Endothelial cell of umbilical vein (primary cell): ENCODE results near the gene PRIM1. TPM values are rescaled to one million over a fixed set of nuclear protein-coding genes. Genes with fewer than 3 reads are reported as not detected.

Source experiments
- BruUV-seq: library from RNA; stranded (reverse); fragments of 400-500 nt; replicated peaks from 2 replicates; lab custom pipeline; 2021; lab: Mats Ljungman, UMichigan
- CTCF ChIA-PET: fragments of 300-600, 350-600 bp; sonication (Branson Sonifier 250); formaldehyde crosslinking; loops from one replicate; lab custom pipeline; 2021; ENCODE audit warnings: antibody characterized with exemption, inconsistent platforms; lab: Charles Lee
- POLR2A ChIA-PET: fragments of 300-600, 350-600 bp; sonication (Branson Sonifier 250); formaldehyde crosslinking; loops from one replicate; lab custom pipeline; 2021; ENCODE audit warnings: antibody characterized with exemption, inconsistent platforms; lab: Charles Lee
- DNase-seq: peaks from one replicate; pipeline ENCODE4 v3.0.0-alpha.2; 2011; ENCODE audit warnings: low read depth, low spot score
- FAIRE-seq: peaks from 2 replicates; lab custom pipeline; 2011; peaks lifted over from hg19 to GRCh38; lab: Jason Lieb, UNC
- H2AFZ ChIP-seq: 2 replicates; pipeline ENCODE4 v1.6.0; 2012; ENCODE audit warnings: low read depth, low read length, control low read depth, inconsistent platforms
- H3K27ac ChIP-seq: 2 replicates; pipeline ENCODE4 v1.5.1; 2011; ENCODE audit warnings: low read depth, mild to moderate bottlenecking, control low read depth, low read length, moderate library complexity; ENCODE audit not compliant: insufficient read depth
- H3K27me3 ChIP-seq, 2 experiments: 2 replicates each; pipeline versions ENCODE4 v1.6.0 to v1.6.1; 2011; ENCODE audit warnings: low read length in 2 of 2, mixed read lengths in 1 of 2; ENCODE audit not compliant: control insufficient read depth in 2 of 2, insufficient read depth in 2 of 2
- H3K36me3 ChIP-seq, 2 experiments: 2 replicates in 1 of 2; 3 replicates in 1 of 2; pipeline ENCODE4 v1.5.1; 2011; ENCODE audit warnings: low read length in 2 of 2, mild to moderate bottlenecking in 1 of 2, moderate library complexity in 1 of 2; ENCODE audit not compliant: control insufficient read depth in 2 of 2, insufficient read depth in 2 of 2; ENCODE audit errors: extremely low read depth in 1 of 2
- H3K4me1 ChIP-seq: 3 replicates; pipeline ENCODE4 v1.5.1; 2011; ENCODE audit warnings: mild to moderate bottlenecking, low read length; ENCODE audit not compliant: control insufficient read depth, insufficient read depth; ENCODE audit errors: extremely low read depth
- H3K4me2 ChIP-seq: 2 replicates; pipeline ENCODE4 v1.6.1; 2011; ENCODE audit warnings: low read length, control low read depth, mixed read lengths; ENCODE audit not compliant: insufficient read depth
- H3K4me3 ChIP-seq, 3 experiments: fragments of 200-600 bp in 1 of 3; sonication (generic), shearing (Covaris generic) in 1 of 3; replicated peaks in 1 of 3; 2 replicates each; pipeline ENCODE4 v1.5.1; 2011 to 2016; ENCODE audit warnings: control low read depth in 3 of 3, low read length in 3 of 3, mild to moderate bottlenecking in 2 of 3, inconsistent platforms in 1 of 3, low read depth in 1 of 3, moderate library complexity in 1 of 3; ENCODE audit not compliant: insufficient read depth in 1 of 3
- H3K79me2 ChIP-seq: 2 replicates; pipeline ENCODE4 v1.6.0; 2012; ENCODE audit warnings: low read length, inconsistent platforms; ENCODE audit not compliant: control insufficient read depth, insufficient read depth
- H3K9ac ChIP-seq: replicated peaks from 2 replicates; pipeline ENCODE3; 2011; ENCODE audit warnings: low read length, control low read depth; ENCODE audit not compliant: insufficient read depth; ENCODE audit errors: extremely low read depth
- H3K9me1 ChIP-seq: replicated peaks from 3 replicates; pipeline ENCODE4 v1.6.0; 2011; ENCODE audit warnings: mild to moderate bottlenecking, low read length; ENCODE audit not compliant: control insufficient read depth, insufficient read depth; ENCODE audit errors: extremely low read depth
- H3K9me3 ChIP-seq: replicated peaks from 2 replicates; pipeline ENCODE4 v1.5.1; 2012; ENCODE audit warnings: low read length, inconsistent platforms; ENCODE audit not compliant: control insufficient read depth, insufficient read depth
- H4K20me1 ChIP-seq: replicated peaks from 2 replicates; pipeline ENCODE3; 2011; ENCODE audit warnings: mild to moderate bottlenecking, low read length; ENCODE audit not compliant: control insufficient read depth, insufficient read depth; ENCODE audit errors: extremely low read depth
- CTCF ChIP-seq, 2 donors: IDR thresholded peaks; 1 replicate in 1 of 2; 2 replicates in 1 of 2; pipeline ENCODE4 v1.5.1; 2011; ENCODE audit warnings: low read length in 2 of 2, mild to moderate bottlenecking in 2 of 2, moderate library complexity in 2 of 2, control low read depth in 1 of 2, inconsistent platforms in 1 of 2, low read depth in 1 of 2; ENCODE audit not compliant: insufficient read depth in 1 of 2; ENCODE audit errors: extremely low read depth in 1 of 2
- EZH2 ChIP-seq: IDR thresholded peaks from 2 replicates; pipeline ENCODE4 v1.6.1; 2012; ENCODE audit warnings: borderline replicate concordance, low read depth, mild to moderate bottlenecking, moderate library complexity, low read length, inconsistent platforms; ENCODE audit not compliant: severe bottlenecking
- FOS ChIP-seq: IDR thresholded peaks from 2 replicates; pipeline ENCODE4 v1.6.1; 2011; ENCODE audit warnings: mild to moderate bottlenecking, low read length, moderate library complexity, borderline replicate concordance; ENCODE audit not compliant: insufficient read depth
- GATA2 ChIP-seq: IDR thresholded peaks from 2 replicates; pipeline ENCODE4 v1.7.0; 2011; ENCODE audit warnings: low read depth, mild to moderate bottlenecking, moderate library complexity, mixed read lengths, low read length; ENCODE audit not compliant: insufficient read length, insufficient read depth
- JUN ChIP-seq: IDR thresholded peaks from 2 replicates; pipeline ENCODE4 v1.6.1; 2011; ENCODE audit warnings: borderline replicate concordance, low read depth; ENCODE audit not compliant: insufficient read length, insufficient read depth
- MAX ChIP-seq: IDR thresholded peaks from 2 replicates; pipeline ENCODE4 v1.6.1; 2011; ENCODE audit not compliant: insufficient read depth, insufficient read length
- MYC ChIP-seq: IDR thresholded peaks from one replicate; pipeline ENCODE4 v1.6.1; 2011; ENCODE audit warnings: mild to moderate bottlenecking, low read depth, low read length
- POLR2A ChIP-seq: IDR thresholded peaks from 2 replicates; pipeline ENCODE4 v1.6.1; 2012; ENCODE audit warnings: low read depth, mild to moderate bottlenecking, control low read depth, low read length
- POLR2AphosphoS5 ChIP-seq: IDR thresholded peaks from 2 replicates; pipeline ENCODE4 v1.6.1; 2012; ENCODE audit warnings: low read depth, mild to moderate bottlenecking, control low read depth, low read length, moderate library complexity; ENCODE audit not compliant: insufficient read depth
- dilution Hi-C: fragments of 300-500 bp; cut with MboI; formaldehyde crosslinking; loops from one replicate; pipeline ENCODE4 v1.15.0; 2019; ENCODE audit warnings: low sequenced_read_pairs; ENCODE audit not compliant: extremely low pct_ligation_motif_present
- intact Hi-C: fragments of 100-400 bp; cut with micrococcal nuclease; formaldehyde crosslinking; loops from one replicate; pipeline ENCODE4 v1.10.0; 2022
- polyA plus RNA-seq, 4 experiments: library from polyadenylated mRNA; depleted of rRNA in 3 of 4; stranded (reverse) in 3 of 4; unstranded in 1 of 4; fragments of >200 nt; gene quantifications; 2 replicates each; pipeline versions ENCODE4 v1.2.1 to v1.2.3, GENCODE V29; 2011 to 2012; ENCODE audit warnings: missing spikeins in 1 of 4
- total RNA-seq: library from RNA; stranded (reverse); gene quantifications from 2 replicates; pipeline ENCODE4 v1.2.3, GENCODE V29; 2021

Gene PRIM1
- total and polyA plus RNA-seq, 2 donors (not counting 3 experiments of a cell fraction or from before 2014, with no cell fraction given), result 10.9 to 12.1 TPM

GRCh38 chr12:56687223-56688128 lies 64.6 kb downstream of the PRIM1 start:
- H3K9ac ChIP-seq, result peak overlapping the region; percentile 93
- POLR2A ChIA-PET, result interaction anchor here (0.9 to 1.5 kb wide), 6 partner anchors 13 to 61 kb away, joined by 3 to 6 read pairs (median 5); partner anchors contain the start of gene NACA
- H3K27ac ChIP-seq, result peak overlapping the region; percentile 90
- intact Hi-C loops, result loop anchor here (1.0 to 5.0 kb wide), 4 partner anchors 38 to 400 kb away; partner anchors contain the start of genes NAB2, NACA and PRIM1
- FAIRE-seq, result peak; percentile 68
- peaks cover 54% of the 10 kb centered on the region for H3K79me2 ChIP-seq
- no peaks in the 10 kb centered on the region for H3K27me3 ChIP-seq
- H3K36me3 ChIP-seq, result peaks cover 0 to 2% of the 10 kb centered on the region in 2 experiments
- no peak for TF ChIP-seq CTCF (IDR thresholded peaks at IDR 0.05; ENCODE audit: extremely low read depth in 1 of 2, insufficient read depth in 1 of 2, low read depth in 1 of 2, low read length in 2 of 2)
- no peak for TF ChIP-seq GATA2
- TF ChIP-seq POLR2AphosphoS5, result no peak
- no peak for TF ChIP-seq JUN
- no peak for TF ChIP-seq POLR2A
- no peak for TF ChIP-seq MYC
- no peak for TF ChIP-seq MAX
- no peak for TF ChIP-seq EZH2
- no peak for TF ChIP-seq FOS
- H3K9me1 ChIP-seq, result no peaks in the 10 kb centered on the region
- CTCF ChIA-PET, result interaction anchor here (0.5 to 1.9 kb wide), 6 partner anchors 8 to 51 kb away, joined by 3 to 9 read pairs (median 5); no protein-coding TSS in a partner anchor
- peak overlapping the region; percentile 20 for H2AFZ ChIP-seq
- peak overlapping the region; percentile 96 for H3K4me2 ChIP-seq
- H3K4me3 ChIP-seq, result peak overlapping the region; percentile 61 to 91 (median 84)
- BruUV-seq, result TSS peak; percentile 59
- H3K9me3 ChIP-seq, result no peaks in the 10 kb centered on the region
- dilution Hi-C loops, result no loop called here
- H4K20me1 ChIP-seq, result no peaks in the 10 kb centered on the region
- DNase-seq, result peak; percentile 51
- peaks cover 27% of the 10 kb centered on the region for H3K4me1 ChIP-seq
